NCI-H146 treated with DMSO at 0.1 percent for 48 hours (cell line): ENCODE results near the gene RAD17.
"Not testable (repeated sequence)": the region's sequence is repeated elsewhere in the genome, so short reads cannot be mapped to it uniquely, and the experiment has no call there.

Experiments used
- DNase-seq: peaks from one replicate; lab custom pipeline; 2025; ENCODE audit not compliant: unreplicated experiment; lab: John Stamatoyannopoulos, UW

The RAD17 gene

GRCh38 chr5:69369340-69370121 is at the start of gene RAD17, which contains the start of the genes AK6 and TAF9:
Gene RAD17 (plus strand): TSS chr5:69369818. CDS start chr5:69372209, 2,391 bp downstream.
Gene AK6 (minus strand): TSS chr5:69369520. CDS start chr5:69369490, 30 bp downstream.
Gene TAF9 (minus strand): TSS chr5:69369520. CDS start chr5:69365737, 3,783 bp downstream.
- peak; percentile 94 for DNase-seq

GRCh38 chr5:69326365-69326764 is 43.3 kb upstream of the RAD17 start:
- no peak for DNase-seq

GRCh38 chr5:69329905-69330489 is 39.6 kb upstream of the RAD17 start:
- no peak for DNase-seq

GRCh38 chr5:69331528-69332445 is 37.8 kb upstream of the RAD17 start:
- DNase-seq, result peak; percentile 17

- DNase-seq, result not testable (repeated sequence)
Observed at GRCh38 chr5:69333668-69334315, 35.8 kb upstream of the RAD17 start.

GRCh38 chr5:69334793-69335268 is 34.8 kb upstream of the RAD17 start:
- DNase-seq, result peak; percentile 63

GRCh38 chr5:69335341-69335935 is 34.2 kb upstream of the RAD17 start:
- no peak for DNase-seq

GRCh38 chr5:69341520-69342161 is 28.0 kb upstream of the RAD17 start:
- DNase-seq, result no peak

GRCh38 chr5:69343083-69343482 is 26.5 kb upstream of the RAD17 start:
- DNase-seq, result no peak

- DNase-seq, result no peak
Observed at GRCh38 chr5:69350664-69351063, 19.0 kb upstream of the RAD17 start.

- no peak for DNase-seq
Observed at GRCh38 chr5:69359699-69360098, 9.9 kb upstream of the RAD17 start.

- no peak for DNase-seq
Observed at GRCh38 chr5:69360442-69360841, 9.2 kb upstream of the RAD17 start.

GRCh38 chr5:69364414-69364813 is 5.2 kb upstream of the RAD17 start:
- no peak for DNase-seq

- DNase-seq, result no peak
Observed at GRCh38 chr5:69364850-69365249, 4.8 kb upstream of the RAD17 start.

GRCh38 chr5:69367697-69368279 is 1.8 kb upstream of the RAD17 start:
- no peak for DNase-seq

- DNase-seq, result no peak
Observed at GRCh38 chr5:69368458-69369339, 919 bp upstream of the RAD17 start.

- not testable (repeated sequence) for DNase-seq
Observed at GRCh38 chr5:69370335-69370734, 717 bp downstream of the RAD17 start.

- DNase-seq, result no peak
Observed at GRCh38 chr5:69372394-69372793, 2.8 kb downstream of the RAD17 start.
